ENCODE measurements around the gene PLXNA2. TPM values are rescaled to one million over a fixed set of nuclear protein-coding genes. Genes with fewer than 3 reads are reported as not detected.

The PLXNA2 gene
- total and polyA plus RNA-seq, 7 experiments from 2014 or later = 0.70 to 5.4 (median 1.4) TPM; not detected in 2

DNA sequence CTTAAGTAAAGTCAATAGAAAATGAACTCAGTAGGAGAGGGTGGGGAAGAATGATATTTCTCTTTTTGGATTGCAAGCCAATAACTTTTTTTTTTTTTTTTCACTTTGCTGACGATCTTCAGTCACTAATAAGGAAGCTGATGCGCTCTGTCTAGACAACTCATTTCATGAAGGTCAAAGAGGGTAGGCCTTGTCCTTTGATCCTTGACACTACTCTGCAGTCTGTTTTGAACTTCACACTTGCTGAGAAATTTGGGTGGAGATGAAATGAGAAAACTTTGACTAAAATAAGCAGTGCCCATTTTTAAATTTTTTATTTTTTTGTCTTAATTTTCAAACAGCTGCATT lies 20.9 kb upstream of the PLXNA2 start:
- no peaks in the 10 kb centered on the region for H3K36me3 ChIP-seq (ENCODE audit: control insufficient read depth in 2 of 3, insufficient read depth in 3 of 3, low read length in 3 of 3)
- H3K4me1 ChIP-seq (ENCODE audit: control insufficient read depth in 2 of 2, insufficient read depth in 2 of 2, low read length in 2 of 2) = no peaks in the 10 kb centered on the region
- H3K4me3 Mint-ChIP-seq = no peak overlapping the region
- H3K36me3 Mint-ChIP-seq = peaks cover 0 to 7% (median 0%) of the 10 kb centered on the region in 5 donors
- intact Hi-C loops (cut with micrococcal nuclease) = no loop called here
- POLR2A ChIA-PET = no interaction called here
- peaks cover 32 to 61% (median 58%) of the 10 kb centered on the region in 5 donors for H3K27me3 Mint-ChIP-seq
- no peaks in the 10 kb centered on the region for H3K4me1 Mint-ChIP-seq
- no peak overlapping the region for H3K4me3 ChIP-seq (ENCODE audit: low read length)
- H3K9me3 ChIP-seq (ENCODE audit: control insufficient read depth in 2 of 3, low read length in 3 of 3) = no peaks in the 10 kb centered on the region
- DNase-seq (no peak), ATAC-seq (no peak)
- no peak overlapping the region for H3K27ac Mint-ChIP-seq
- H3K9me3 Mint-ChIP-seq = peaks cover 0 to 8% (median 0%) of the 10 kb centered on the region in 11 donors
- peaks cover 0 to 2% of the 10 kb centered on the region in 2 donors for H3K27me3 ChIP-seq (ENCODE audit: control insufficient read depth in 2 of 2, insufficient read depth in 2 of 2, low read length in 2 of 2)
- CTCF ChIA-PET = no interaction called here
- H3K27ac ChIP-seq (ENCODE audit: low read depth, low read length) = no peak overlapping the region

GRCh38 chr1:208264469-208265121 lies 20.4 kb upstream of the PLXNA2 start:
- intact Hi-C loops (cut with micrococcal nuclease) = no loop called here
- Mint-ChIP-seq H3K36me3 (peaks cover 0 to 7% (median 0%) of the 10 kb centered on the region in 5 donors), H3K4me1 (no peaks in the 10 kb centered on the region), H3K9me3 (peaks cover 0 to 11% (median 2%) of the 10 kb centered on the region in 11 donors), H3K27ac (no peak overlapping the region), H3K27me3 (peaks cover 29 to 60% (median 53%) of the 10 kb centered on the region in 5 donors), H3K4me3 (no peak overlapping the region)
- Histone ChIP-seq H3K36me3 (ENCODE audit: control insufficient read depth in 2 of 3, insufficient read depth in 3 of 3, low read length in 3 of 3) (no peaks in the 10 kb centered on the region), H3K4me3 (ENCODE audit: low read length) (no peak overlapping the region), H3K4me1 (ENCODE audit: control insufficient read depth in 2 of 2, insufficient read depth in 2 of 2, low read length in 2 of 2) (no peaks in the 10 kb centered on the region), H3K27ac (ENCODE audit: low read depth, low read length) (no peak overlapping the region), H3K27me3 (ENCODE audit: control insufficient read depth in 2 of 2, insufficient read depth in 2 of 2, low read length in 2 of 2) (peaks cover 0 to 2% of the 10 kb centered on the region in 2 donors), H3K9me3 (ENCODE audit: control insufficient read depth in 2 of 3, low read length in 3 of 3) (no peaks in the 10 kb centered on the region)
- POLR2A ChIA-PET = no interaction called here
- no peak for DNase-seq
- CTCF ChIA-PET = no interaction called here
- ATAC-seq = no peak

DNA sequence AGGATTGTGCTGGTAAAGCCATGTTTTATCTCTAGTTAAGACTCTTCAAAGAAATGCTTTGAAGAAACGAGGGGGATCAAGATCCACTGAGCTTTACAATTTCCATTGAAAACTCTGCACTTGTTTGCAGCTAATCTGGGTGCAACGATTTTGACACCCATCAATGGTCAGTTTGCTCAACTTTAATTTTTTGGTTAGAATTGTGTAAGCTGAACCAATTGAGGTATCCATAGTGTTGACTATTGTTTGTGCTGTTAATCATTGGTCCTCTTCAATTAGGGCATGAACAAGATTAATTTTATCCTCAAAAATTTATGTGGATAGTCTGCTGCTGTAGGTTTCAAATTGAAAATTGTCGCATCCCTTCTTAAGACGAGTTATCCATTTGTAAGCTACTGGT lies 17.7 kb upstream of the PLXNA2 start:
- Histone ChIP-seq H3K27me3 (ENCODE audit: control insufficient read depth in 2 of 2, insufficient read depth in 2 of 2, low read length in 2 of 2) (peaks cover 0 to 2% of the 10 kb centered on the region in 2 donors), H3K4me1 (ENCODE audit: control insufficient read depth in 2 of 2, insufficient read depth in 2 of 2, low read length in 2 of 2) (no peaks in the 10 kb centered on the region), H3K27ac (ENCODE audit: low read depth, low read length) (no peak overlapping the region), H3K9me3 (ENCODE audit: control insufficient read depth in 2 of 3, low read length in 3 of 3) (no peaks in the 10 kb centered on the region), H3K36me3 (ENCODE audit: control insufficient read depth in 2 of 3, insufficient read depth in 3 of 3, low read length in 3 of 3) (no peaks in the 10 kb centered on the region), H3K4me3 (ENCODE audit: low read length) (no peak overlapping the region)
- peaks cover 23 to 55% (median 55%) of the 10 kb centered on the region in 5 donors for H3K27me3 Mint-ChIP-seq
- H3K9me3 Mint-ChIP-seq = peaks cover 0 to 18% (median 2%) of the 10 kb centered on the region in 11 donors
- H3K27ac Mint-ChIP-seq = no peak overlapping the region
- H3K4me1 Mint-ChIP-seq = no peaks in the 10 kb centered on the region
- intact Hi-C loops (cut with micrococcal nuclease) = no loop called here
- ATAC-seq (no peak), DNase-seq (no peak)
- ChIA-PET CTCF (no interaction called here), POLR2A (no interaction called here)
- no peak overlapping the region for H3K4me3 Mint-ChIP-seq
- H3K36me3 Mint-ChIP-seq = peaks cover 0 to 3% (median 0%) of the 10 kb centered on the region in 5 donors

- Mint-ChIP-seq H3K9me3 (peaks cover 0 to 18% (median 2%) of the 10 kb centered on the region in 11 donors), H3K27me3 (peaks cover 25 to 67% (median 58%) of the 10 kb centered on the region in 5 donors), H3K4me3 (no peak overlapping the region), H3K4me1 (no peaks in the 10 kb centered on the region), H3K27ac (no peak overlapping the region), H3K36me3 (no peaks in the 10 kb centered on the region)
- POLR2A ChIA-PET = no interaction called here
- Histone ChIP-seq H3K4me3 (ENCODE audit: low read length) (no peak overlapping the region), H3K4me1 (ENCODE audit: control insufficient read depth in 2 of 2, insufficient read depth in 2 of 2, low read length in 2 of 2) (no peaks in the 10 kb centered on the region), H3K36me3 (ENCODE audit: control insufficient read depth in 2 of 3, insufficient read depth in 3 of 3, low read length in 3 of 3) (no peaks in the 10 kb centered on the region), H3K9me3 (ENCODE audit: control insufficient read depth in 2 of 3, low read length in 3 of 3) (no peaks in the 10 kb centered on the region), H3K27ac (ENCODE audit: low read depth, low read length) (no peak overlapping the region), H3K27me3 (ENCODE audit: control insufficient read depth in 2 of 2, insufficient read depth in 2 of 2, low read length in 2 of 2) (no peaks in the 10 kb centered on the region)
- DNase-seq = no peak
- ATAC-seq = no peak
- intact Hi-C loops (cut with micrococcal nuclease) = no loop called here
- CTCF ChIA-PET = interaction anchor here (1.3 kb wide), 1 partner anchor 13 kb away, joined by 3 read pairs; no protein-coding TSS in a partner anchor
Observed at GRCh38 chr1:208258277-208258676, 14.1 kb upstream of the PLXNA2 start.

DNA sequence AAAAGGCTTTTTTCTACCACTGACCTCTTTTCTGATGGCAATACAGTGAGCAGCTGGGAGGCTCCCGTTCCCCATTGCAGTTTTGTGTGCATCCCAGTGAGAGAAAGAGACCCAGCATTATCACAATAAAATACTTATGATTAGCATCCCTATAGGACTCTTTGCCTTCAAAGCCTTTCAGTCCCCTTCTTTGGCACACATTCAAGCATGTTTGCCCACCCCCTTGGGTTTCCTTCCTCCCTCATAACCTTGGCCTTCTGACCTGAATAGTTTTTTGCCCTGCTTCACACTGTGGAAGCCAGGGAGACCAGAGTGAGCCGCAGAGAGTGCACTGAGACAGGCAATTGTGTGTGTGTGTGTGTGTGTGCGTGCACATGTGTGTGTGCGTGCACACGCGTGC lies 13.2 kb upstream of the PLXNA2 start:
- Histone ChIP-seq H3K4me3 (ENCODE audit: low read length) (no peak overlapping the region), H3K4me1 (ENCODE audit: control insufficient read depth in 2 of 2, insufficient read depth in 2 of 2, low read length in 2 of 2) (no peaks in the 10 kb centered on the region), H3K9me3 (ENCODE audit: control insufficient read depth in 2 of 3, low read length in 3 of 3) (no peaks in the 10 kb centered on the region), H3K36me3 (ENCODE audit: control insufficient read depth in 2 of 3, insufficient read depth in 3 of 3, low read length in 3 of 3) (no peaks in the 10 kb centered on the region), H3K27ac (ENCODE audit: low read depth, low read length) (no peak overlapping the region), H3K27me3 (ENCODE audit: control insufficient read depth in 2 of 2, insufficient read depth in 2 of 2, low read length in 2 of 2) (no peaks in the 10 kb centered on the region)
- H3K4me1 Mint-ChIP-seq = no peaks in the 10 kb centered on the region
- H3K27ac Mint-ChIP-seq = no peak overlapping the region
- H3K36me3 Mint-ChIP-seq = no peaks in the 10 kb centered on the region
- H3K9me3 Mint-ChIP-seq = peaks cover 0 to 18% (median 2%) of the 10 kb centered on the region in 11 donors
- peaks cover 25 to 69% (median 57%) of the 10 kb centered on the region in 5 donors for H3K27me3 Mint-ChIP-seq
- H3K4me3 Mint-ChIP-seq = no peak overlapping the region
- ATAC-seq (no peak), DNase-seq (no peak)
- ChIA-PET CTCF (no interaction called here), POLR2A (no interaction called here)
- intact Hi-C loops (cut with micrococcal nuclease) = no loop called here

- H3K36me3 ChIP-seq (ENCODE audit: control insufficient read depth in 2 of 3, insufficient read depth in 3 of 3, low read length in 3 of 3) = no peaks in the 10 kb centered on the region
- no peak overlapping the region for H3K4me3 ChIP-seq (ENCODE audit: low read length)
- H3K4me3 Mint-ChIP-seq = no peak overlapping the region
- ATAC-seq = no peak
- H3K4me1 Mint-ChIP-seq = no peaks in the 10 kb centered on the region
- no peaks in the 10 kb centered on the region for H3K9me3 ChIP-seq (ENCODE audit: control insufficient read depth in 2 of 3, low read length in 3 of 3)
- no peak overlapping the region for H3K27ac Mint-ChIP-seq
- intact Hi-C loops (cut with micrococcal nuclease) = no loop called here
- POLR2A ChIA-PET = no interaction called here
- peaks cover 23 to 73% (median 61%) of the 10 kb centered on the region in 5 donors for H3K27me3 Mint-ChIP-seq
- H3K9me3 Mint-ChIP-seq = peaks cover 0 to 18% (median 2%) of the 10 kb centered on the region in 11 donors
- H3K4me1 ChIP-seq (ENCODE audit: control insufficient read depth in 2 of 2, insufficient read depth in 2 of 2, low read length in 2 of 2) = no peaks in the 10 kb centered on the region
- no peak for DNase-seq
- CTCF ChIA-PET = interaction anchor here (1.2 kb wide), 1 partner anchor 11 kb away, joined by 4 read pairs; no protein-coding TSS in a partner anchor
- H3K27me3 ChIP-seq (ENCODE audit: control insufficient read depth in 2 of 2, insufficient read depth in 2 of 2, low read length in 2 of 2) = no peaks in the 10 kb centered on the region
- H3K36me3 Mint-ChIP-seq = no peaks in the 10 kb centered on the region
- H3K27ac ChIP-seq (ENCODE audit: low read depth, low read length) = no peak overlapping the region
Observed at GRCh38 chr1:208256556-208256955, 12.4 kb upstream of the PLXNA2 start.

- Histone ChIP-seq H3K4me1 (ENCODE audit: control insufficient read depth in 2 of 2, insufficient read depth in 2 of 2, low read length in 2 of 2) (no peaks in the 10 kb centered on the region), H3K27ac (ENCODE audit: low read depth, low read length) (no peak overlapping the region), H3K36me3 (ENCODE audit: control insufficient read depth in 2 of 3, insufficient read depth in 3 of 3, low read length in 3 of 3) (no peaks in the 10 kb centered on the region), H3K27me3 (ENCODE audit: control insufficient read depth in 2 of 2, insufficient read depth in 2 of 2, low read length in 2 of 2) (no peaks in the 10 kb centered on the region), H3K4me3 (ENCODE audit: low read length) (no peak overlapping the region), H3K9me3 (ENCODE audit: control insufficient read depth in 2 of 3, low read length in 3 of 3) (no peaks in the 10 kb centered on the region)
- H3K27me3 Mint-ChIP-seq = peaks cover 24 to 74% (median 64%) of the 10 kb centered on the region in 5 donors
- no peaks in the 10 kb centered on the region for H3K36me3 Mint-ChIP-seq
- POLR2A ChIA-PET = no interaction called here
- H3K27ac Mint-ChIP-seq = no peak overlapping the region
- ATAC-seq (no peak), DNase-seq (no peak)
- H3K4me3 Mint-ChIP-seq = no peak overlapping the region
- peaks cover 0 to 18% (median 2%) of the 10 kb centered on the region in 11 donors for H3K9me3 Mint-ChIP-seq
- intact Hi-C loops (cut with micrococcal nuclease) = no loop called here
- no peaks in the 10 kb centered on the region for H3K4me1 Mint-ChIP-seq
- CTCF ChIA-PET = interaction anchor here (1.2 kb wide), 1 partner anchor 11 kb away, joined by 4 read pairs; no protein-coding TSS in a partner anchor
Observed at GRCh38 chr1:208256091-208256490, 11.9 kb upstream of the PLXNA2 start.

All from naive thymus-derived CD4-positive, alpha-beta T cell (primary cell).